ENCODE data around the gene EPHA5.
A peak's percentile ranks its signal among the peaks of the same experiment; 100 is the strongest.

The EPHA5 gene

GRCh38 chr4:65635051-65635821, 35.1 kb downstream of the EPHA5 start:
- DNase-seq: no peak

- no peak for DNase-seq
Measured at GRCh38 chr4:65624651-65625050, 45.6 kb downstream of the EPHA5 start.

GRCh38 chr4:65623506-65623905, 46.8 kb downstream of the EPHA5 start:
- DNase-seq: no peak

- no peak for DNase-seq
Measured at GRCh38 chr4:65617416-65617815, 52.9 kb downstream of the EPHA5 start.

GRCh38 chr4:65604515-65604914, 65.8 kb downstream of the EPHA5 start:
- DNase-seq: no peak

GRCh38 chr4:65600656-65601055, 69.6 kb downstream of the EPHA5 start:
- no peak for DNase-seq

GRCh38 chr4:65599340-65599739, 70.9 kb downstream of the EPHA5 start:
- no peak for DNase-seq

GRCh38 chr4:65597697-65598096, 72.6 kb downstream of the EPHA5 start:
- DNase-seq: no peak

GRCh38 chr4:65592089-65592488, 78.2 kb downstream of the EPHA5 start:
- no peak for DNase-seq

GRCh38 chr4:65589921-65590320, 80.4 kb downstream of the EPHA5 start:
- no peak for DNase-seq

- no peak for DNase-seq
Measured at GRCh38 chr4:65589331-65589730, 81.0 kb downstream of the EPHA5 start.

- no peak for DNase-seq
Measured at GRCh38 chr4:65580551-65580950, 89.7 kb downstream of the EPHA5 start.

GRCh38 chr4:65566473-65566872, 103.8 kb downstream of the EPHA5 start:
- no peak for DNase-seq

GRCh38 chr4:65561164-65561563, 109.1 kb downstream of the EPHA5 start:
- DNase-seq: no peak

GRCh38 chr4:65559270-65559669, 111.0 kb downstream of the EPHA5 start:
- DNase-seq: no peak

- DNase-seq: no peak
Measured at GRCh38 chr4:65552057-65552456, 118.2 kb downstream of the EPHA5 start.

- DNase-seq: no peak
Measured at GRCh38 chr4:65550500-65550899, 119.8 kb downstream of the EPHA5 start.

GRCh38 chr4:65546882-65547416, 123.3 kb downstream of the EPHA5 start:
- no peak for DNase-seq

- DNase-seq: no peak
Measured at GRCh38 chr4:65538571-65538970, 131.7 kb downstream of the EPHA5 start.

GRCh38 chr4:65535113-65535512, 135.2 kb downstream of the EPHA5 start:
- no peak for DNase-seq

GRCh38 chr4:65521666-65522065, 148.6 kb downstream of the EPHA5 start:
- no peak for DNase-seq

GRCh38 chr4:65515646-65516045, 154.6 kb downstream of the EPHA5 start:
- peak in 1 of 51 donors; percentile 1 for DNase-seq

GRCh38 chr4:65510976-65511375, 159.3 kb downstream of the EPHA5 start:
- DNase-seq: no peak

- DNase-seq: no peak
Measured at GRCh38 chr4:65508168-65508567, 162.1 kb downstream of the EPHA5 start.

Measured in hypothalamus (tissue), 51 donors.